Measurements from ENCODE around the gene STXBP6. TPM values are rescaled to one million over a fixed set of nuclear protein-coding genes. Genes with fewer than 3 reads are reported as not detected.

Gene STXBP6
- total and polyA plus RNA-seq, 10 of the 15 experiments (the other 5 are each of a cell fraction or from before 2014, with no cell fraction given) = 1.2 to 47.3 (median 1.9) TPM

- TF ChIP-seq CUX1 (IDR thresholded peaks at IDR 0.05; ENCODE audit: insufficient replicate concordance, low read depth, low read length) (no peak), CEBPB (IDR thresholded peaks at IDR 0.05; ENCODE audit: borderline replicate concordance in 1 of 2, low read depth in 2 of 2, low read length in 2 of 2) (no peak), YBX1 (IDR thresholded peaks at IDR 0.05) (no peak), IKZF2 (IDR thresholded peaks at IDR 0.05) (peak; percentile 74 to 80), CREB1 (IDR thresholded peaks at IDR 0.05; ENCODE audit: low read depth) (no peak), SMAD5 (IDR thresholded peaks at IDR 0.05; ENCODE audit: low read depth) (no peak), TARDBP (IDR thresholded peaks at IDR 0.05; ENCODE audit: borderline replicate concordance) (no peak), ZNF687 (IDR thresholded peaks at IDR 0.05) (no peak), CREM (IDR thresholded peaks at IDR 0.05; ENCODE audit: low read depth) (no peak), RCOR1 (conservative IDR thresholded peaks at IDR 0.05; ENCODE audit: low read depth, low read length) (no peak), ZZZ3 (IDR thresholded peaks at IDR 0.05; ENCODE audit: control insufficient read depth, insufficient read length, low read depth) (no peak), TAF1 (IDR thresholded peaks at IDR 0.05; ENCODE audit: borderline replicate concordance, low read depth, low read length) (no peak), WRNIP1 (IDR thresholded peaks at IDR 0.05; ENCODE audit: borderline replicate concordance, low read depth, low read length) (no peak), CHD1 (IDR thresholded peaks at IDR 0.05; ENCODE audit: low read depth, low read length) (no peak), RELB (IDR thresholded peaks at IDR 0.05; ENCODE audit: low read depth) (0 out of 2 replicates have a peak, but pooled peaks have one; percentile 20), ZNF207 (IDR thresholded peaks at IDR 0.05; ENCODE audit: borderline replicate concordance) (no peak), NFIC (IDR thresholded peaks at IDR 0.05; ENCODE audit: low read depth, low read length) (no peak), RB1 (IDR thresholded peaks at IDR 0.05; ENCODE audit: borderline replicate concordance) (no peak), KAT2A (conservative IDR thresholded peaks at IDR 0.05; ENCODE audit: control insufficient read depth, low read depth, low read length) (no peak), ETV6 (conservative IDR thresholded peaks at IDR 0.05 in 1 of 2, IDR thresholded peaks at IDR 0.05 in 1 of 2; ENCODE audit: borderline replicate concordance in 1 of 2, low read depth in 1 of 2) (no peak), BCL11A (IDR thresholded peaks at IDR 0.05; ENCODE audit: low read depth, low read length) (no peak)
Observed at GRCh38 chr14:24940213-24940783, 109.6 kb downstream of the STXBP6 start (continued).
